ENCODE measurements around the gene C1QTNF1.

Gene C1QTNF1

GRCh38 chr17:79048826-79049755 lies 25.1 kb downstream of the C1QTNF1 start:
- no peak for DNase-seq (ENCODE audit: low spot score in 2 of 2)
- in situ Hi-C loops (cut with MboI; ENCODE audit: low sequenced_read_pairs), result loop anchor here (5.0 kb wide), 1 partner anchor 33 kb away; no protein-coding TSS in a partner anchor
- Histone ChIP-seq H3K27me3 (ENCODE audit: low read depth) (no peaks in the 10 kb centered on the region), H3K4me3 (no peak overlapping the region), H3K36me3 (replicated peaks) (no peaks in the 10 kb centered on the region), H3K4me1 (peaks cover 7% of the 10 kb centered on the region), H3K9me3 (no peaks in the 10 kb centered on the region)

GRCh38 chr17:79049821-79050220 lies 25.9 kb downstream of the C1QTNF1 start:
- in situ Hi-C loops (cut with MboI; ENCODE audit: low sequenced_read_pairs), result loop anchor here (5.0 kb wide), 1 partner anchor 32 kb away; no protein-coding TSS in a partner anchor
- Histone ChIP-seq H3K4me3 (no peak overlapping the region), H3K9me3 (no peaks in the 10 kb centered on the region), H3K27me3 (ENCODE audit: low read depth) (no peaks in the 10 kb centered on the region), H3K36me3 (replicated peaks) (no peaks in the 10 kb centered on the region), H3K4me1 (peaks cover 7% of the 10 kb centered on the region)
- no peak for DNase-seq (ENCODE audit: low spot score in 2 of 2)

- DNase-seq (ENCODE audit: low spot score in 2 of 2), result no peak
- H3K4me3 ChIP-seq, result no peak overlapping the region
- in situ Hi-C loops (cut with MboI; ENCODE audit: low sequenced_read_pairs), result no loop called here
- H3K4me1 ChIP-seq, result peaks cover 7% of the 10 kb centered on the region
- H3K27me3 ChIP-seq (ENCODE audit: low read depth), result no peaks in the 10 kb centered on the region
- no peaks in the 10 kb centered on the region for H3K36me3 ChIP-seq (replicated peaks)
- H3K9me3 ChIP-seq, result no peaks in the 10 kb centered on the region
Measured at GRCh38 chr17:79050551-79050950, 26.6 kb downstream of the C1QTNF1 start.

GRCh38 chr17:79051306-79051705 lies 27.3 kb downstream of the C1QTNF1 start:
- in situ Hi-C loops (cut with MboI; ENCODE audit: low sequenced_read_pairs), result no loop called here
- no peak for DNase-seq (ENCODE audit: low spot score in 2 of 2)
- no peak overlapping the region for H3K4me3 ChIP-seq
- no peaks in the 10 kb centered on the region for H3K9me3 ChIP-seq
- peaks cover 7% of the 10 kb centered on the region for H3K4me1 ChIP-seq
- H3K27me3 ChIP-seq (ENCODE audit: low read depth), result no peaks in the 10 kb centered on the region
- no peaks in the 10 kb centered on the region for H3K36me3 ChIP-seq (replicated peaks)

GRCh38 chr17:79052131-79052530 lies 28.2 kb downstream of the C1QTNF1 start:
- DNase-seq (ENCODE audit: low spot score in 2 of 2), result no peak
- in situ Hi-C loops (cut with MboI; ENCODE audit: low sequenced_read_pairs), result no loop called here
- Histone ChIP-seq H3K9me3 (no peaks in the 10 kb centered on the region), H3K4me1 (peaks cover 7% of the 10 kb centered on the region), H3K36me3 (replicated peaks) (no peaks in the 10 kb centered on the region), H3K27me3 (ENCODE audit: low read depth) (no peaks in the 10 kb centered on the region), H3K4me3 (no peak overlapping the region)

GRCh38 chr17:79053251-79053925 lies 29.4 kb downstream of the C1QTNF1 start:
- H3K9me3 ChIP-seq, result no peaks in the 10 kb centered on the region
- in situ Hi-C loops (cut with MboI; ENCODE audit: low sequenced_read_pairs), result no loop called here
- no peak overlapping the region for H3K4me3 ChIP-seq
- DNase-seq (ENCODE audit: low spot score in 2 of 2), result no peak
- H3K4me1 ChIP-seq, result peaks cover 7% of the 10 kb centered on the region
- no peaks in the 10 kb centered on the region for H3K27me3 ChIP-seq (ENCODE audit: low read depth)
- no peaks in the 10 kb centered on the region for H3K36me3 ChIP-seq (replicated peaks)

- DNase-seq (ENCODE audit: low spot score in 2 of 2), result no peak
- Histone ChIP-seq H3K4me3 (no peak overlapping the region), H3K9me3 (no peaks in the 10 kb centered on the region), H3K27me3 (ENCODE audit: low read depth) (no peaks in the 10 kb centered on the region), H3K36me3 (replicated peaks) (no peaks in the 10 kb centered on the region), H3K4me1 (no peaks in the 10 kb centered on the region)
- in situ Hi-C loops (cut with MboI; ENCODE audit: low sequenced_read_pairs), result no loop called here
Measured at GRCh38 chr17:79054200-79054960, 30.4 kb downstream of the C1QTNF1 start.

GRCh38 chr17:79055197-79055596 lies 31.2 kb downstream of the C1QTNF1 start:
- Histone ChIP-seq H3K36me3 (replicated peaks) (no peaks in the 10 kb centered on the region), H3K4me1 (no peaks in the 10 kb centered on the region), H3K27me3 (ENCODE audit: low read depth) (no peaks in the 10 kb centered on the region), H3K9me3 (no peaks in the 10 kb centered on the region), H3K4me3 (no peak overlapping the region)
- in situ Hi-C loops (cut with MboI; ENCODE audit: low sequenced_read_pairs), result no loop called here
- no peak for DNase-seq (ENCODE audit: low spot score in 2 of 2)

- Histone ChIP-seq H3K9me3 (no peaks in the 10 kb centered on the region), H3K36me3 (replicated peaks) (no peaks in the 10 kb centered on the region), H3K4me3 (no peak overlapping the region), H3K4me1 (no peaks in the 10 kb centered on the region), H3K27me3 (ENCODE audit: low read depth) (no peaks in the 10 kb centered on the region)
- no peak for DNase-seq (ENCODE audit: low spot score in 2 of 2)
- in situ Hi-C loops (cut with MboI; ENCODE audit: low sequenced_read_pairs), result no loop called here
Measured at GRCh38 chr17:79057737-79058385, 33.9 kb downstream of the C1QTNF1 start.

GRCh38 chr17:79062691-79063090 lies 38.7 kb downstream of the C1QTNF1 start:
- Histone ChIP-seq H3K9me3 (no peaks in the 10 kb centered on the region), H3K4me3 (no peak overlapping the region), H3K36me3 (replicated peaks) (no peaks in the 10 kb centered on the region), H3K27me3 (ENCODE audit: low read depth) (no peaks in the 10 kb centered on the region), H3K4me1 (no peaks in the 10 kb centered on the region)
- DNase-seq (ENCODE audit: low spot score in 2 of 2), result no peak
- in situ Hi-C loops (cut with MboI; ENCODE audit: low sequenced_read_pairs), result no loop called here

GRCh38 chr17:79064026-79064425 lies 40.1 kb downstream of the C1QTNF1 start:
- no peaks in the 10 kb centered on the region for H3K36me3 ChIP-seq (replicated peaks)
- no peak for DNase-seq (ENCODE audit: low spot score in 2 of 2)
- no peaks in the 10 kb centered on the region for H3K4me1 ChIP-seq
- H3K27me3 ChIP-seq (ENCODE audit: low read depth), result no peaks in the 10 kb centered on the region
- H3K9me3 ChIP-seq, result no peaks in the 10 kb centered on the region
- in situ Hi-C loops (cut with MboI; ENCODE audit: low sequenced_read_pairs), result no loop called here
- no peak overlapping the region for H3K4me3 ChIP-seq

GRCh38 chr17:79065105-79065670 lies 41.2 kb downstream of the C1QTNF1 start:
- peak; percentile 35 to 73 for DNase-seq (ENCODE audit: low spot score in 2 of 2)
- H3K4me1 ChIP-seq, result no peaks in the 10 kb centered on the region
- in situ Hi-C loops (cut with MboI; ENCODE audit: low sequenced_read_pairs), result no loop called here

GRCh38 chr17:79066963-79067362 lies 43.0 kb downstream of the C1QTNF1 start:
- peaks cover 5% of the 10 kb centered on the region for H3K4me1 ChIP-seq
- DNase-seq (ENCODE audit: low spot score in 2 of 2), result no peak
- no peak overlapping the region for H3K4me3 ChIP-seq
- no peaks in the 10 kb centered on the region for H3K9me3 ChIP-seq
- H3K36me3 ChIP-seq (replicated peaks), result no peaks in the 10 kb centered on the region
- in situ Hi-C loops (cut with MboI; ENCODE audit: low sequenced_read_pairs), result no loop called here
- H3K27me3 ChIP-seq (ENCODE audit: low read depth), result no peaks in the 10 kb centered on the region

More at GRCh38 chr17:79065105-79065670, 41.2 kb downstream of the C1QTNF1 start:
- H3K4me3 ChIP-seq, result no peak overlapping the region
- no peaks in the 10 kb centered on the region for H3K9me3 ChIP-seq
- no peaks in the 10 kb centered on the region for H3K36me3 ChIP-seq (replicated peaks)
- no peaks in the 10 kb centered on the region for H3K27me3 ChIP-seq (ENCODE audit: low read depth)
